ENCODE measurements around the gene SIRT2. TPM values are rescaled to one million over a fixed set of nuclear protein-coding genes. Genes with fewer than 3 reads are reported as not detected.
"Not testable (repeated sequence)": the region's sequence is repeated elsewhere in the genome, so short reads cannot be mapped to it uniquely, and the experiment has no call there.

SIRT2 gene
- polyA plus RNA-seq, 3 donors: 57.5 to 65.9 (median 64.3) TPM

DNA sequence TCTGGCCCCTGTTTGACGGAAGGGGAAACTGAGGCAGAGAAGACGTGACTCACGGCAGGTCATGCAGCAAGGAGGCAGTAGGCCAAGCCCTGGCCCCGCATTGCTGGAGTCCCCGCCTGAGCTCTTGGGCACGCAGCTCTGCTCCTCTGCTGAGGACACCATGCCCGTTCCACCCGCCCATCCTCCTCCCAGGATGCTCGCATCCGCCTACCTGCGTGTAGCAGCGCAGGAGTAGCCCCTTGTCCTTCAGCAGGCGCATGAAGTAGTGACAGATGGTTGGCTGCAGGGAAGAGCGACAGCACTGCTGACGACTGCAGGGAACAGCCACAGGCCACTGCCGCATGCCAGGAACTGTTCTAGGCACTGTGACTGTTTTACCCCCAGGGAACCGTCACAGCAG, 10.5 kb downstream of the SIRT2 start:
- Mint-ChIP-seq H3K27me3 (ENCODE audit: low read depth in 3 of 3) (peaks cover 0 to 2% (median 0%) of the 10 kb centered on the region in 3 donors), H3K27ac (peak overlapping the region in 2 of 7 donors; percentile 68 to 69), H3K4me3 (no peak overlapping the region), H3K9me3 (peaks cover 0 to 2% (median 0%) of the 10 kb centered on the region in 7 donors), H3K36me3 (peaks cover 33 to 55% of the 10 kb centered on the region in 2 donors), H3K4me1 (no peaks in the 10 kb centered on the region)
- Histone ChIP-seq H3K4me1 (ENCODE audit: control insufficient read depth in 1 of 2, insufficient read depth in 2 of 2, low read length in 2 of 2) (no peaks in the 10 kb centered on the region), H3K27me3 (ENCODE audit: control insufficient read depth in 2 of 2, insufficient read depth in 2 of 2, low read length in 2 of 2) (no peaks in the 10 kb centered on the region), H3K4me3 (replicated peaks in 1 of 3; ENCODE audit: low read depth in 2 of 3, low read length in 3 of 3) (no peak overlapping the region), H3K36me3 (replicated peaks in 1 of 2; ENCODE audit: control insufficient read depth in 1 of 2, insufficient read depth in 2 of 2, low read length in 2 of 2) (peaks cover 41 to 63% of the 10 kb centered on the region in 2 donors), H4K20me1 (ENCODE audit: insufficient read depth, low read length) (no peaks in the 10 kb centered on the region), H3K79me2 (ENCODE audit: insufficient read depth, low read length) (no peaks in the 10 kb centered on the region), H3K4me2 (replicated peaks; ENCODE audit: extremely low read depth, low read length, poor library complexity, severe bottlenecking) (no peak overlapping the region), H2AFZ (ENCODE audit: insufficient read depth, low read depth, low read length, poor library complexity, severe bottlenecking) (no peak overlapping the region), H3K9me3 (replicated peaks in 1 of 2; ENCODE audit: control insufficient read depth in 1 of 2, insufficient read depth in 1 of 2, low read length in 2 of 2) (no peaks in the 10 kb centered on the region), H3K27ac (ENCODE audit: low read depth in 1 of 2, low read length in 2 of 2) (no peak overlapping the region), H3K9ac (ENCODE audit: insufficient read depth, low read length, poor library complexity, severe bottlenecking) (no peak overlapping the region)
- WGBS (ENCODE audit: insufficient coverage): 98% methylated on average over 17 of the region's 17 CpGs
- TF ChIP-seq, protein P1, sequence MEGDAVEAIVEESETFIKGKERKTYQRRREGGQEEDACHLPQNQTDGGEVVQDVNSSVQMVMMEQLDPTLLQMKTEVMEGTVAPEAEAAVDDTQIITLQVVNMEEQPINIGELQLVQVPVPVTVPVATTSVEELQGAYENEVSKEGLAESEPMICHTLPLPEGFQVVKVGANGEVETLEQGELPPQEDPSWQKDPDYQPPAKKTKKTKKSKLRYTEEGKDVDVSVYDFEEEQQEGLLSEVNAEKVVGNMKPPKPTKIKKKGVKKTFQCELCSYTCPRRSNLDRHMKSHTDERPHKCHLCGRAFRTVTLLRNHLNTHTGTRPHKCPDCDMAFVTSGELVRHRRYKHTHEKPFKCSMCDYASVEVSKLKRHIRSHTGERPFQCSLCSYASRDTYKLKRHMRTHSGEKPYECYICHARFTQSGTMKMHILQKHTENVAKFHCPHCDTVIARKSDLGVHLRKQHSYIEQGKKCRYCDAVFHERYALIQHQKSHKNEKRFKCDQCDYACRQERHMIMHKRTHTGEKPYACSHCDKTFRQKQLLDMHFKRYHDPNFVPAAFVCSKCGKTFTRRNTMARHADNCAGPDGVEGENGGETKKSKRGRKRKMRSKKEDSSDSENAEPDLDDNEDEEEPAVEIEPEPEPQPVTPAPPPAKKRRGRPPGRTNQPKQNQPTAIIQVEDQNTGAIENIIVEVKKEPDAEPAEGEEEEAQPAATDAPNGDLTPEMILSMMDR (IDR thresholded peaks at IDR 0.05): no peak
- DNase-seq: no peak
- intact Hi-C loops (cut with micrococcal nuclease): no loop called here

DNA sequence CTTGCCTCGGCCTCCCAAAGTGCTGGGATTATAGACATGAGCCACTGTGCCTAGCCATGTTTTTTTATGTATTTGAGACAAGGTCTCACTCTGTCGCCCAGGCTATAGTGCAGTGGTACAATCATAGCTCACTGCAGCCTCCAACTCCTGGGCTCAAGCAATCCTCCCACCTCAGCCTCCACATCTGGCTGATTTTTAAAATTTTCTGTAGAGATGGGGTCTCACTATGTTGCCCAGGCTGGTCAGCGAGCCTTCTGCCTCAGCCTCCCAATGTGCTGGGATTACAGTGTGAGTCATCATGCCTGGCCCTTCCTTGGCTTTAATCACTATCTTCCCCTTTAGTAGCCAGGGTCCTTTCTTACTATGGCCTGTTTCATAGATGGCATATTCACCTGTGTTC, 14.7 kb downstream of the SIRT2 start:
- H3K4me2 ChIP-seq (replicated peaks; ENCODE audit: extremely low read depth, low read length, poor library complexity, severe bottlenecking); H3K79me2 ChIP-seq (ENCODE audit: insufficient read depth, low read length); H4K20me1 ChIP-seq (ENCODE audit: insufficient read depth, low read length); H3K9ac ChIP-seq (ENCODE audit: insufficient read depth, low read length, poor library complexity, severe bottlenecking); H3K4me3 Mint-ChIP-seq; H3K4me3 ChIP-seq (replicated peaks in 1 of 3; ENCODE audit: low read depth in 2 of 3, low read length in 3 of 3); intact Hi-C loops (cut with micrococcal nuclease); H3K9me3 ChIP-seq (replicated peaks in 1 of 2; ENCODE audit: control insufficient read depth in 1 of 2, insufficient read depth in 1 of 2, low read length in 2 of 2); DNase-seq; H3K4me1 ChIP-seq (ENCODE audit: control insufficient read depth in 1 of 2, insufficient read depth in 2 of 2, low read length in 2 of 2); H3K4me1 Mint-ChIP-seq; H3K27ac ChIP-seq (ENCODE audit: low read depth in 1 of 2, low read length in 2 of 2); H3K27me3 Mint-ChIP-seq (ENCODE audit: low read depth in 3 of 3); H3K9me3 Mint-ChIP-seq; H2AFZ ChIP-seq (ENCODE audit: insufficient read depth, low read depth, low read length, poor library complexity, severe bottlenecking); H3K27me3 ChIP-seq (ENCODE audit: control insufficient read depth in 2 of 2, insufficient read depth in 2 of 2, low read length in 2 of 2): not testable (repeated sequence)
- Mint-ChIP-seq H3K36me3 (peaks cover 39 to 74% of the 10 kb centered on the region in 2 donors), H3K27ac (peak overlapping the region in 1 of 7 donors; percentile 49)
- peaks cover 36 to 63% of the 10 kb centered on the region in 2 donors for H3K36me3 ChIP-seq (replicated peaks in 1 of 2; ENCODE audit: control insufficient read depth in 1 of 2, insufficient read depth in 2 of 2, low read length in 2 of 2)
- no CpG with 5 or more reads among the region's 3 CpGs for WGBS (ENCODE audit: insufficient coverage)
